Measurements from ENCODE around the gene FAT2.

DNA sequence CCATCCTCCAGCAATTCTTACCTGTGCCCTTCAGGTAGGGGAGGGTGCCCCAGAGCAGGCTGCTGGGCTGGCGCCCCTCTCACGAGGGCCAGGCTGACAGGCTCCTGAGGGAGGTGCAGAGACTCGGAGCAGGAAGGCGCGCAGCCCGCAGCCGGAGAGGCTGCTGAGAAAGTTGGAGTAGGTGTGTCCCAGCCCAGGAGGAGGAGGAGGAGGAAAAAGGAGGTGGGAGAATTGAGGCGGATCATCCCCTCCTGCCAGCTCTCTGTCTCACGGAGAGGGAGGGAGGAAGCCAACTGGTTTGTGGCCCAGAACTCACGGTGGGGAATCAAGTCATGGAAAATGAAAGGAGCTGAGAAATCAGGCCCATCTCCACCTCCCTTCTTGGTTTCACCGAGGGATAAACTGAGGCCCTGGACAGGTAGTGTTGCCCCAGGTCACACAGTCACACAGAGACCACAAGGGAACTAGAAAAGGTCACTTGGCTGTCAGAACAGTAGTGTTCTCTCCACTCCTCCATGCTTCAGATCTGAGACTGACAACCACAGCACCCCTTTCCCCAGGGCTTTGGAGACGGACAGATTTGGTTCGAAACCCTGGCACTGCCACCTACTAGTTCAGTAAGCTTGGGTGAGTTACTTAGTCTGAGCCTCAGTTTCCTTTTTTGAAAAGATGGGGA, at the start of gene FAT2:
- TF ChIP-seq, protein P1, sequence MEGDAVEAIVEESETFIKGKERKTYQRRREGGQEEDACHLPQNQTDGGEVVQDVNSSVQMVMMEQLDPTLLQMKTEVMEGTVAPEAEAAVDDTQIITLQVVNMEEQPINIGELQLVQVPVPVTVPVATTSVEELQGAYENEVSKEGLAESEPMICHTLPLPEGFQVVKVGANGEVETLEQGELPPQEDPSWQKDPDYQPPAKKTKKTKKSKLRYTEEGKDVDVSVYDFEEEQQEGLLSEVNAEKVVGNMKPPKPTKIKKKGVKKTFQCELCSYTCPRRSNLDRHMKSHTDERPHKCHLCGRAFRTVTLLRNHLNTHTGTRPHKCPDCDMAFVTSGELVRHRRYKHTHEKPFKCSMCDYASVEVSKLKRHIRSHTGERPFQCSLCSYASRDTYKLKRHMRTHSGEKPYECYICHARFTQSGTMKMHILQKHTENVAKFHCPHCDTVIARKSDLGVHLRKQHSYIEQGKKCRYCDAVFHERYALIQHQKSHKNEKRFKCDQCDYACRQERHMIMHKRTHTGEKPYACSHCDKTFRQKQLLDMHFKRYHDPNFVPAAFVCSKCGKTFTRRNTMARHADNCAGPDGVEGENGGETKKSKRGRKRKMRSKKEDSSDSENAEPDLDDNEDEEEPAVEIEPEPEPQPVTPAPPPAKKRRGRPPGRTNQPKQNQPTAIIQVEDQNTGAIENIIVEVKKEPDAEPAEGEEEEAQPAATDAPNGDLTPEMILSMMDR (IDR thresholded peaks at IDR 0.05; ENCODE audit: insufficient read depth, low read depth, low read length): no peak
- TF ChIP-seq EZH2 (IDR thresholded peaks at IDR 0.05; ENCODE audit: insufficient read depth, low read length): no peak
